Endothelial cell of umbilical vein (primary cell): ENCODE results near the gene HK3. TPM values are rescaled to one million over a fixed set of nuclear protein-coding genes. Genes with fewer than 3 reads are reported as not detected.

ENCODE experiments used
- BruUV-seq: library from RNA; stranded (reverse); fragments of 400-500 nt; replicated peaks from 2 replicates; lab custom pipeline; 2021; lab: Mats Ljungman, UMichigan
- CTCF ChIA-PET: fragments of 300-600, 350-600 bp; sonication (Branson Sonifier 250); formaldehyde crosslinking; loops from one replicate; lab custom pipeline; 2021; ENCODE audit warnings: antibody characterized with exemption, inconsistent platforms; lab: Charles Lee
- POLR2A ChIA-PET: fragments of 300-600, 350-600 bp; sonication (Branson Sonifier 250); formaldehyde crosslinking; loops from one replicate; lab custom pipeline; 2021; ENCODE audit warnings: antibody characterized with exemption, inconsistent platforms; lab: Charles Lee
- DNase-seq: peaks from one replicate; pipeline ENCODE4 v3.0.0-alpha.2; 2011; ENCODE audit warnings: low read depth, low spot score
- FAIRE-seq: peaks from 2 replicates; lab custom pipeline; 2011; peaks lifted over from hg19 to GRCh38; lab: Jason Lieb, UNC
- H2AFZ ChIP-seq: 2 replicates; pipeline ENCODE4 v1.6.0; 2012; ENCODE audit warnings: low read depth, low read length, control low read depth, inconsistent platforms
- H3K27ac ChIP-seq: 2 replicates; pipeline ENCODE4 v1.5.1; 2011; ENCODE audit warnings: low read depth, mild to moderate bottlenecking, control low read depth, low read length, moderate library complexity; ENCODE audit not compliant: insufficient read depth
- H3K27me3 ChIP-seq, 2 experiments: 2 replicates each; pipeline versions ENCODE4 v1.6.0 to v1.6.1; 2011; ENCODE audit warnings: low read length in 2 of 2, mixed read lengths in 1 of 2; ENCODE audit not compliant: control insufficient read depth in 2 of 2, insufficient read depth in 2 of 2
- H3K36me3 ChIP-seq, 2 experiments: 2 replicates in 1 of 2; 3 replicates in 1 of 2; pipeline ENCODE4 v1.5.1; 2011; ENCODE audit warnings: low read length in 2 of 2, mild to moderate bottlenecking in 1 of 2, moderate library complexity in 1 of 2; ENCODE audit not compliant: control insufficient read depth in 2 of 2, insufficient read depth in 2 of 2; ENCODE audit errors: extremely low read depth in 1 of 2
- H3K4me1 ChIP-seq: 3 replicates; pipeline ENCODE4 v1.5.1; 2011; ENCODE audit warnings: mild to moderate bottlenecking, low read length; ENCODE audit not compliant: control insufficient read depth, insufficient read depth; ENCODE audit errors: extremely low read depth
- H3K4me2 ChIP-seq: 2 replicates; pipeline ENCODE4 v1.6.1; 2011; ENCODE audit warnings: low read length, control low read depth, mixed read lengths; ENCODE audit not compliant: insufficient read depth
- H3K4me3 ChIP-seq, 3 experiments: fragments of 200-600 bp in 1 of 3; sonication (generic), shearing (Covaris generic) in 1 of 3; replicated peaks in 1 of 3; 2 replicates each; pipeline ENCODE4 v1.5.1; 2011 to 2016; ENCODE audit warnings: control low read depth in 3 of 3, low read length in 3 of 3, mild to moderate bottlenecking in 2 of 3, inconsistent platforms in 1 of 3, low read depth in 1 of 3, moderate library complexity in 1 of 3; ENCODE audit not compliant: insufficient read depth in 1 of 3
- H3K79me2 ChIP-seq: 2 replicates; pipeline ENCODE4 v1.6.0; 2012; ENCODE audit warnings: low read length, inconsistent platforms; ENCODE audit not compliant: control insufficient read depth, insufficient read depth
- H3K9ac ChIP-seq: replicated peaks from 2 replicates; pipeline ENCODE3; 2011; ENCODE audit warnings: low read length, control low read depth; ENCODE audit not compliant: insufficient read depth; ENCODE audit errors: extremely low read depth
- H3K9me1 ChIP-seq: replicated peaks from 3 replicates; pipeline ENCODE4 v1.6.0; 2011; ENCODE audit warnings: mild to moderate bottlenecking, low read length; ENCODE audit not compliant: control insufficient read depth, insufficient read depth; ENCODE audit errors: extremely low read depth
- H3K9me3 ChIP-seq: replicated peaks from 2 replicates; pipeline ENCODE4 v1.5.1; 2012; ENCODE audit warnings: low read length, inconsistent platforms; ENCODE audit not compliant: control insufficient read depth, insufficient read depth
- H4K20me1 ChIP-seq: replicated peaks from 2 replicates; pipeline ENCODE3; 2011; ENCODE audit warnings: mild to moderate bottlenecking, low read length; ENCODE audit not compliant: control insufficient read depth, insufficient read depth; ENCODE audit errors: extremely low read depth
- EZH2 ChIP-seq: IDR thresholded peaks from 2 replicates; pipeline ENCODE4 v1.6.1; 2012; ENCODE audit warnings: borderline replicate concordance, low read depth, mild to moderate bottlenecking, moderate library complexity, low read length, inconsistent platforms; ENCODE audit not compliant: severe bottlenecking
- FOS ChIP-seq: IDR thresholded peaks from 2 replicates; pipeline ENCODE4 v1.6.1; 2011; ENCODE audit warnings: mild to moderate bottlenecking, low read length, moderate library complexity, borderline replicate concordance; ENCODE audit not compliant: insufficient read depth
- JUN ChIP-seq: IDR thresholded peaks from 2 replicates; pipeline ENCODE4 v1.6.1; 2011; ENCODE audit warnings: borderline replicate concordance, low read depth; ENCODE audit not compliant: insufficient read length, insufficient read depth
- MAX ChIP-seq: IDR thresholded peaks from 2 replicates; pipeline ENCODE4 v1.6.1; 2011; ENCODE audit not compliant: insufficient read depth, insufficient read length
- MYC ChIP-seq: IDR thresholded peaks from one replicate; pipeline ENCODE4 v1.6.1; 2011; ENCODE audit warnings: mild to moderate bottlenecking, low read depth, low read length
- POLR2AphosphoS5 ChIP-seq: IDR thresholded peaks from 2 replicates; pipeline ENCODE4 v1.6.1; 2012; ENCODE audit warnings: low read depth, mild to moderate bottlenecking, control low read depth, low read length, moderate library complexity; ENCODE audit not compliant: insufficient read depth
- dilution Hi-C: fragments of 300-500 bp; cut with MboI; formaldehyde crosslinking; loops from one replicate; pipeline ENCODE4 v1.15.0; 2019; ENCODE audit warnings: low sequenced_read_pairs; ENCODE audit not compliant: extremely low pct_ligation_motif_present
- intact Hi-C: fragments of 100-400 bp; cut with micrococcal nuclease; formaldehyde crosslinking; loops from one replicate; pipeline ENCODE4 v1.10.0; 2022
- polyA plus RNA-seq, 4 experiments: library from polyadenylated mRNA; depleted of rRNA in 3 of 4; stranded (reverse) in 3 of 4; unstranded in 1 of 4; fragments of >200 nt; gene quantifications; 2 replicates each; pipeline versions ENCODE4 v1.2.1 to v1.2.3, GENCODE V29; 2011 to 2012; ENCODE audit warnings: missing spikeins in 1 of 4
- total RNA-seq: library from RNA; stranded (reverse); gene quantifications from 2 replicates; pipeline ENCODE4 v1.2.3, GENCODE V29; 2021

The HK3 gene
- total and polyA plus RNA-seq, 2 donors (not counting 3 experiments of a cell fraction or from before 2014, with no cell fraction given): not detected

- H3K4me2 ChIP-seq: no peak overlapping the region
- H3K9ac ChIP-seq: no peak overlapping the region
- no TSS peak for BruUV-seq
- peaks cover 0 to 3% of the 10 kb centered on the region in 2 experiments for H3K27me3 ChIP-seq
- no peaks in the 10 kb centered on the region for H3K9me1 ChIP-seq
- no peaks in the 10 kb centered on the region for H3K79me2 ChIP-seq
- dilution Hi-C loops: no loop called here
- no peaks in the 10 kb centered on the region for H3K4me1 ChIP-seq
- H4K20me1 ChIP-seq: no peaks in the 10 kb centered on the region
- TF ChIP-seq EZH2 (no peak), MYC (no peak), JUN (no peak), MAX (no peak), POLR2AphosphoS5 (no peak), FOS (no peak)
- ChIA-PET CTCF (no interaction called here), POLR2A (no interaction called here)
- no peaks in the 10 kb centered on the region for H3K36me3 ChIP-seq
- intact Hi-C loops: loop anchor here (10.0 kb wide), 1 partner anchor 223 kb away; no protein-coding TSS in a partner anchor
- no peaks in the 10 kb centered on the region for H3K9me3 ChIP-seq
- no peak overlapping the region for H3K4me3 ChIP-seq
- H2AFZ ChIP-seq: no peak overlapping the region
- DNase-seq (no peak), FAIRE-seq (no peak)
- H3K27ac ChIP-seq: no peak overlapping the region
These were observed 11.8 kb downstream of the HK3 start for GRCh38 chr5:176887252-176887849.
